Panc1 (cell line): Measurements from ENCODE around the gene ZNF689. TPM values are rescaled to one million over a fixed set of nuclear protein-coding genes. Genes with fewer than 3 reads are reported as not detected.

Source experiments
- ATAC-seq: fragments of 200-7000 bp; cut with Tn5 transposase; 2 replicates; pipeline ENCODE4 v1.9.1; 2020; ENCODE audit warnings: mild to moderate bottlenecking, moderate library complexity
- BruUV-seq: library from RNA; stranded (reverse); fragments of 400-500 nt; replicated peaks from 2 replicates; lab custom pipeline; 2021; lab: Mats Ljungman, UMichigan
- CTCF ChIA-PET: fragments of 300-600 bp; sonication (Branson Sonifier 250); formaldehyde crosslinking; loops from one replicate; lab custom pipeline; 2022; ENCODE audit warnings: antibody characterized with exemption; lab: Charles Lee
- POLR2A ChIA-PET: fragments of 300-600 bp; sonication (Branson Sonifier 250); formaldehyde crosslinking; loops from one replicate; lab custom pipeline; 2022; ENCODE audit warnings: antibody characterized with exemption; lab: Charles Lee
- DNase-seq: peaks from one replicate; pipeline ENCODE4 v3.0.0-alpha.2; 2010; ENCODE audit warnings: low read depth, low spot score
- H3K27ac ChIP-seq: 2 replicates; pipeline ENCODE4 v1.5.1; 2011; ENCODE audit warnings: mild to moderate bottlenecking, low read length, inconsistent platforms
- H3K27me3 ChIP-seq: fragments of 200-500 bp; sonication (Bioruptor generic); 2 replicates; pipeline ENCODE4 v1.6.0; 2014; ENCODE audit warnings: low read length, inconsistent platforms; ENCODE audit not compliant: control insufficient read depth, insufficient read depth
- H3K36me3 ChIP-seq: fragments of 200-500 bp; sonication (Bioruptor generic); 2 replicates; pipeline ENCODE4 v1.5.1; 2014; ENCODE audit warnings: inconsistent platforms, mild to moderate bottlenecking, low read length, moderate library complexity; ENCODE audit not compliant: control insufficient read depth, insufficient read depth
- H3K4me1 ChIP-seq: 2 replicates; pipeline ENCODE4 v1.5.1; 2011; ENCODE audit warnings: inconsistent platforms, mild to moderate bottlenecking, low read length, moderate library complexity; ENCODE audit not compliant: control insufficient read depth, insufficient read depth
- H3K4me3 ChIP-seq, 2 experiments: 2 replicates each; pipeline ENCODE4 v1.5.1; 2011 to 2012; ENCODE audit warnings: low read depth in 2 of 2, low read length in 2 of 2, mild to moderate bottlenecking in 2 of 2, inconsistent platforms in 1 of 2, moderate library complexity in 1 of 2
- H3K9me3 ChIP-seq: fragments of 200-500 bp; sonication (Bioruptor generic); 2 replicates; pipeline ENCODE4 v1.5.1; 2014; ENCODE audit warnings: low read depth, mild to moderate bottlenecking, inconsistent platforms, low read length, moderate library complexity; ENCODE audit not compliant: control insufficient read depth, insufficient read depth
- CTCF ChIP-seq: fragments of 450-650 bp; IDR thresholded peaks from 2 replicates; pipeline ENCODE4 v1.5.1; 2017; ENCODE audit warnings: mild to moderate bottlenecking
- POLR2AphosphoS5 ChIP-seq: IDR thresholded peaks from 2 replicates; pipeline ENCODE4 v1.6.1; 2012; ENCODE audit warnings: mild to moderate bottlenecking, low read depth, low read length, moderate library complexity
- REST ChIP-seq, 2 experiments: IDR thresholded peaks; 2 replicates each; pipeline ENCODE4 v1.6.1; 2011 to 2012; ENCODE audit warnings: low read depth in 2 of 2, control low read depth in 1 of 2, low read length in 1 of 2, mild to moderate bottlenecking in 1 of 2, moderate library complexity in 1 of 2; ENCODE audit not compliant: insufficient read depth in 1 of 2
- SIN3A ChIP-seq: IDR thresholded peaks from 2 replicates; pipeline ENCODE4 v1.6.1; 2012; ENCODE audit warnings: low read depth, mild to moderate bottlenecking, low read length, moderate library complexity, borderline replicate concordance; ENCODE audit not compliant: insufficient read depth
- TCF7L2 ChIP-seq: IDR thresholded peaks from 2 replicates; pipeline ENCODE4 v1.6.1; 2011; ENCODE audit warnings: mild to moderate bottlenecking, low read depth, low read length, inconsistent platforms
- in situ Hi-C: cut with HindIII; loops from 2 replicates; pipeline ENCODE4 v1.10.0; 2016; ENCODE audit warnings: low sequenced_read_pairs, low pct_unique_long_range_greater_than_20kb
- intact Hi-C: fragments of 100-400 bp; cut with micrococcal nuclease; formaldehyde crosslinking; loops from one replicate; pipeline ENCODE4 v1.10.0; 2022; ENCODE audit not compliant: unreplicated experiment
- total RNA-seq: library from RNA; stranded (reverse); gene quantifications from one replicate; pipeline ENCODE4 v1.2.1, GENCODE V29; 2021; ENCODE audit not compliant: unreplicated experiment

Gene ZNF689
- total RNA-seq, 1 experiment from 2014 or later = 16.5 TPM

GRCh38 chr16:30557957-30558788 is 52.0 kb downstream of the ZNF689 start, which contains the start of gene ZNF764:
Gene ZNF764, minus strand, starts transcription at chr16:30558374. Its CDS starts 192 bp downstream, at chr16:30558182.
- ChIA-PET POLR2A (interaction anchor here (0.6 to 0.9 kb wide), 4 partner anchors 14 to 160 kb away, joined by 3 to 4 read pairs (median 4); partner anchors contain the start of gene ZNF688), CTCF (interaction anchor here (0.6 to 1.3 kb wide), 3 partner anchors 37 to 128 kb away, joined by 3 to 6 read pairs (median 3); partner anchors contain the start of gene DCTPP1)
- Histone ChIP-seq H3K27ac (peak within 1 kb of the TSS; percentile 90), H3K4me3 (peak within 1 kb of the TSS; percentile 78 to 82), H3K27me3 (no peaks in the 10 kb centered on the region), H3K9me3 (no peaks in the 10 kb centered on the region), H3K4me1 (peaks cover 9% of the 10 kb centered on the region; the same call in 1 of the 2 replicates), H3K36me3 (no peaks in the 10 kb centered on the region)
- BruUV-seq = TSS peak; percentile 76
- peak; percentile 87 for TF ChIP-seq POLR2AphosphoS5
- TF ChIP-seq TCF7L2 = peak; percentile 60
- TF ChIP-seq CTCF = no peak
- peak; percentile 69; the same call in 1 of the 2 replicates for TF ChIP-seq SIN3A
- no peak for TF ChIP-seq REST (IDR thresholded peaks at IDR 0.05; ENCODE audit: insufficient read depth in 1 of 2, low read depth in 2 of 2, low read length in 1 of 2)
- DNase-seq (peak; percentile 88), ATAC-seq (peak; percentile 96)
- in situ Hi-C loops (no loop called here), intact Hi-C loops (no loop called here)

GRCh38 chr16:30557707-30557956 is 52.6 kb downstream of the ZNF689 start:
- ATAC-seq = no peak

More at GRCh38 chr16:30557707-30557956, 52.6 kb downstream of the ZNF689 start:
- ChIA-PET POLR2A (interaction anchor here (0.6 to 0.7 kb wide), 2 partner anchors 63 to 133 kb away, joined by 4 to 6 read pairs; no protein-coding TSS in a partner anchor), CTCF (interaction anchor here (1.3 kb wide), 1 partner anchor 41 kb away, joined by 6 read pairs; no protein-coding TSS in a partner anchor)
- BruUV-seq = no TSS peak
- no peak for DNase-seq
- Histone ChIP-seq H3K27me3 (no peaks in the 10 kb centered on the region), H3K9me3 (no peaks in the 10 kb centered on the region), H3K4me1 (peaks cover 9% of the 10 kb centered on the region; the same call in 1 of the 2 replicates), H3K36me3 (no peaks in the 10 kb centered on the region), H3K4me3 (peak overlapping the region; percentile 78 to 82), H3K27ac (peak overlapping the region; percentile 90)
- intact Hi-C loops = no loop called here
- in situ Hi-C loops = no loop called here
- TF ChIP-seq POLR2AphosphoS5 (no peak), CTCF (no peak), SIN3A (no peak), TCF7L2 (no peak), REST (IDR thresholded peaks at IDR 0.05; ENCODE audit: insufficient read depth in 1 of 2, low read depth in 2 of 2, low read length in 1 of 2) (no peak)
